CD4-positive, alpha-beta T cell treated with Interleukin-1 beta for 1 hour (primary cell): ENCODE results near the gene CLTC.

Experiments
- DNase-seq, 2 donors: peaks; one replicate each; pipeline ENCODE4 v3.0.0-alpha.2; 2020 to 2022

CLTC gene

GRCh38 chr17:59733697-59734096 lies 114.0 kb downstream of the CLTC start:
- no peak for DNase-seq

GRCh38 chr17:59734226-59734625 lies 114.5 kb downstream of the CLTC start:
- no peak for DNase-seq

GRCh38 chr17:59737324-59737723 lies 117.6 kb downstream of the CLTC start:
- DNase-seq, result no peak

GRCh38 chr17:59743842-59744241 lies 124.1 kb downstream of the CLTC start:
- DNase-seq, result no peak

- no peak for DNase-seq
Observed at GRCh38 chr17:59745040-59745439, 125.3 kb downstream of the CLTC start.
